Stimulated activated CD8-positive, alpha-beta memory T cell treated with anti-CD3 and anti-CD28 coated beads, Interleukin-12 subunit alpha, Interleukin-12 subunit beta, amount 100 ng/mL, for 1 hour (primary cell): Measurements from ENCODE around the gene EVA1A.

Experiments used
- DNase-seq: peaks from one replicate; pipeline ENCODE4 v3.0.0-alpha.2; 2020; ENCODE audit warnings: low read depth

Gene EVA1A

GRCh38 chr2:75541430-75541829, 19.3 kb downstream of the EVA1A start:
- no peak for DNase-seq

GRCh38 chr2:75540994-75541393, 19.7 kb downstream of the EVA1A start:
- DNase-seq, result no peak

GRCh38 chr2:75539955-75540716, 20.6 kb downstream of the EVA1A start:
- no peak for DNase-seq

GRCh38 chr2:75538521-75539490, 21.9 kb downstream of the EVA1A start:
- DNase-seq, result no peak

- no peak for DNase-seq
These were observed 23.1 kb downstream of the EVA1A start for GRCh38 chr2:75537658-75538057.

- no peak for DNase-seq
These were observed 27.6 kb downstream of the EVA1A start for GRCh38 chr2:75533135-75533534.

GRCh38 chr2:75532488-75532887, 28.3 kb downstream of the EVA1A start:
- DNase-seq, result no peak

GRCh38 chr2:75528221-75528977, 32.3 kb downstream of the EVA1A start:
- no peak for DNase-seq

GRCh38 chr2:75527676-75528075, 33.1 kb downstream of the EVA1A start:
- DNase-seq, result no peak

- DNase-seq, result no peak
These were observed 33.9 kb downstream of the EVA1A start for GRCh38 chr2:75526842-75527241.

- no peak for DNase-seq
These were observed 35.1 kb downstream of the EVA1A start for GRCh38 chr2:75525434-75526310.

GRCh38 chr2:75524276-75524911, 36.3 kb downstream of the EVA1A start:
- DNase-seq, result no peak

GRCh38 chr2:75523313-75524275, 37.1 kb downstream of the EVA1A start:
- DNase-seq, result no peak

GRCh38 chr2:75522543-75523312, 38.0 kb downstream of the EVA1A start:
- no peak for DNase-seq

- no peak for DNase-seq
These were observed 39.4 kb downstream of the EVA1A start for GRCh38 chr2:75521225-75521872.

- no peak for DNase-seq
These were observed 40.9 kb downstream of the EVA1A start for GRCh38 chr2:75519843-75520242.

GRCh38 chr2:75518638-75519465, 41.9 kb downstream of the EVA1A start:
- DNase-seq, result no peak
